Ishikawa (cell line): ENCODE results near the gene TMEM242.
A peak's percentile ranks its signal among the peaks of the same experiment; 100 is the strongest.

Source experiments
- CEBPB ChIP-seq: IDR thresholded peaks from 2 replicates; pipeline ENCODE4 v1.6.1; 2012
- CREB1 ChIP-seq: IDR thresholded peaks from 2 replicates; pipeline ENCODE4 v1.6.1; 2012; ENCODE audit warnings: low read depth
- EGR1 ChIP-seq: IDR thresholded peaks from 2 replicates; pipeline ENCODE4 v1.6.1; 2012
- EP300 ChIP-seq: IDR thresholded peaks from 2 replicates; pipeline ENCODE4 v1.6.1; 2012; ENCODE audit warnings: borderline replicate concordance
- FOXM1 ChIP-seq: IDR thresholded peaks from 2 replicates; pipeline ENCODE4 v1.6.1; 2012; ENCODE audit warnings: low read depth, borderline replicate concordance
- MAX ChIP-seq: IDR thresholded peaks from 2 replicates; pipeline ENCODE4 v1.6.1; 2012
- NFIC ChIP-seq: IDR thresholded peaks from 2 replicates; pipeline ENCODE4 v1.6.1; 2012
- RAD21 ChIP-seq: IDR thresholded peaks from 2 replicates; pipeline ENCODE4 v1.6.1; 2012; ENCODE audit warnings: low read depth
- REST ChIP-seq: IDR thresholded peaks from 2 replicates; pipeline ENCODE4 v1.6.1; 2012; ENCODE audit warnings: low read depth, mild to moderate bottlenecking
- TAF1 ChIP-seq: IDR thresholded peaks from 2 replicates; pipeline ENCODE4 v1.6.1; 2012; ENCODE audit warnings: low read depth, mild to moderate bottlenecking
- TCF12 ChIP-seq: IDR thresholded peaks from 2 replicates; pipeline ENCODE4 v1.6.1; 2012; ENCODE audit warnings: low read depth
- TEAD4 ChIP-seq: IDR thresholded peaks from 2 replicates; pipeline ENCODE4 v1.6.1; 2012
- USF1 ChIP-seq: IDR thresholded peaks from 2 replicates; pipeline ENCODE4 v1.6.1; 2012
- YY1 ChIP-seq: IDR thresholded peaks from 2 replicates; pipeline ENCODE4 v1.6.1; 2012; ENCODE audit warnings: low read depth
- ZBTB7A ChIP-seq: IDR thresholded peaks from 2 replicates; pipeline ENCODE4 v1.6.1; 2012; ENCODE audit warnings: low read depth

TMEM242 gene

GRCh38 chr6:157328108-157328692 lies 4.9 kb upstream of the TMEM242 start:
- TF ChIP-seq NFIC = no peak
- TF ChIP-seq USF1 = peak; percentile 22; the same call in 1 of the 2 replicates

GRCh38 chr6:157326979-157327378 lies 3.7 kb upstream of the TMEM242 start:
- TF ChIP-seq TEAD4 (no peak), USF1 (no peak), CREB1 (no peak), RAD21 (no peak), ZBTB7A (no peak), EP300 (no peak), TAF1 (no peak), YY1 (no peak), TCF12 (no peak), EGR1 (no peak), MAX (no peak), FOXM1 (no peak), REST (no peak), CEBPB (no peak), NFIC (no peak)

- TF ChIP-seq ZBTB7A (no peak), REST (no peak), TEAD4 (no peak), CREB1 (no peak), EP300 (no peak), TCF12 (no peak), MAX (no peak), FOXM1 (no peak), NFIC (no peak), TAF1 (no peak), CEBPB (no peak), RAD21 (no peak), YY1 (no peak), EGR1 (no peak), USF1 (no peak)
Measured at GRCh38 chr6:157325069-157325805, 1.9 kb upstream of the TMEM242 start.

- TF ChIP-seq ZBTB7A (no peak), TAF1 (no peak), NFIC (no peak), YY1 (peak; percentile 44; the same call in 1 of the 2 replicates), FOXM1 (no peak), RAD21 (peak; percentile 4; the same call in 1 of the 2 replicates)
Measured at GRCh38 chr6:157323966-157324300, 614 bp upstream of the TMEM242 start.

- no peak for TF ChIP-seq YY1
- no peak for TF ChIP-seq REST
- no peak for TF ChIP-seq EP300
- no peak for TF ChIP-seq FOXM1
- TF ChIP-seq TCF12 = no peak
Measured at GRCh38 chr6:157322792-157323254, 496 bp downstream of the TMEM242 start.
